ACC112 (cell line): Measurements from ENCODE around the gene PEX16.
A peak's percentile ranks its signal among the peaks of the same experiment; 100 is the strongest.

Experiments
- H2AFZ ChIP-seq: fragments of 200-600 bp; sonication (generic); one replicate; pipeline ENCODE4 v1.6.0; 2017; ENCODE audit warnings: antibody characterized with exemption, low read length; ENCODE audit not compliant: unreplicated experiment
- H3K27ac ChIP-seq: fragments of 200-600 bp; sonication (generic); 2 replicates; pipeline ENCODE4 v1.5.1; 2014; ENCODE audit warnings: low read depth, mild to moderate bottlenecking, antibody characterized with exemption, low read length, moderate library complexity
- H3K27me3 ChIP-seq: fragments of 200-600 bp; sonication (generic); 2 replicates; pipeline ENCODE4 v1.6.1; 2014; ENCODE audit warnings: mild to moderate bottlenecking, antibody characterized with exemption, low read length, moderate library complexity, mixed read lengths; ENCODE audit not compliant: insufficient read depth
- H3K36me3 ChIP-seq: fragments of 200-600 bp; sonication (generic); 2 replicates; pipeline ENCODE4 v1.6.1; 2016; ENCODE audit warnings: mild to moderate bottlenecking, antibody characterized with exemption, low read length, moderate library complexity, mixed read lengths; ENCODE audit not compliant: insufficient read depth
- H3K4me1 ChIP-seq: fragments of 200-600 bp; sonication (generic); one replicate; pipeline ENCODE4 v1.6.1; 2016; ENCODE audit warnings: low read length, mixed read lengths; ENCODE audit not compliant: insufficient read depth, unreplicated experiment, control insufficient read depth
- H3K4me3 ChIP-seq: fragments of 200-600 bp; sonication (generic); 2 replicates; pipeline ENCODE4 v1.5.1; 2014; ENCODE audit warnings: mild to moderate bottlenecking, low read depth, low read length
- H3K79me2 ChIP-seq: fragments of 200-600 bp; sonication (generic); one replicate; pipeline ENCODE4 v1.6.0; 2016; ENCODE audit warnings: low read length; ENCODE audit not compliant: control insufficient read depth, unreplicated experiment, insufficient read depth

The PEX16 gene

GRCh38 chr11:45924036-45924915 is 6.6 kb upstream of the PEX16 start:
- no peaks in the 10 kb centered on the region for H3K79me2 ChIP-seq
- H3K4me1 ChIP-seq: no peaks in the 10 kb centered on the region
- H3K27me3 ChIP-seq: peaks cover 34% of the 10 kb centered on the region
- H3K36me3 ChIP-seq: no peaks in the 10 kb centered on the region
- H3K4me3 ChIP-seq: no peak overlapping the region
- H3K27ac ChIP-seq: no peak overlapping the region
- H2AFZ ChIP-seq: no peak overlapping the region

GRCh38 chr11:45922425-45923082 is 4.9 kb upstream of the PEX16 start, which contains the start of gene LARGE2:
LARGE2 (plus strand) TSS chr11:45922656; CDS start chr11:45922883, 227 bp downstream.
- no peak within 1 kb of the TSS for H3K27ac ChIP-seq
- no peaks in the 10 kb centered on the region for H3K4me1 ChIP-seq
- peaks cover 34% of the 10 kb centered on the region for H3K27me3 ChIP-seq
- H3K79me2 ChIP-seq: no peaks in the 10 kb centered on the region
- H3K36me3 ChIP-seq: no peaks in the 10 kb centered on the region
- H3K4me3 ChIP-seq: no peak within 1 kb of the TSS; the same call in 1 of the 2 replicates
- H2AFZ ChIP-seq: peak within 1 kb of the TSS; percentile 39

- no peak overlapping the region for H3K4me3 ChIP-seq
- no peaks in the 10 kb centered on the region for H3K4me1 ChIP-seq
- no peak overlapping the region for H2AFZ ChIP-seq
- no peaks in the 10 kb centered on the region for H3K36me3 ChIP-seq
- H3K27ac ChIP-seq: no peak overlapping the region
- peaks cover 5% of the 10 kb centered on the region for H3K79me2 ChIP-seq
- peaks cover 34% of the 10 kb centered on the region for H3K27me3 ChIP-seq
Measured at GRCh38 chr11:45921561-45922424, 4.1 kb upstream of the PEX16 start.

GRCh38 chr11:45920531-45921477 is 3.1 kb upstream of the PEX16 start:
- H3K79me2 ChIP-seq: peaks cover 13% of the 10 kb centered on the region
- H3K4me3 ChIP-seq: no peak overlapping the region
- peaks cover 34% of the 10 kb centered on the region for H3K27me3 ChIP-seq
- H3K4me1 ChIP-seq: no peaks in the 10 kb centered on the region
- no peaks in the 10 kb centered on the region for H3K36me3 ChIP-seq
- no peak overlapping the region for H2AFZ ChIP-seq
- no peak overlapping the region for H3K27ac ChIP-seq

GRCh38 chr11:45919806-45920530 is 2.3 kb upstream of the PEX16 start:
- H3K4me1 ChIP-seq: no peaks in the 10 kb centered on the region

GRCh38 chr11:45918962-45919675 is 1.4 kb upstream of the PEX16 start:
- Histone ChIP-seq H3K27me3 (peaks cover 30% of the 10 kb centered on the region), H2AFZ (no peak overlapping the region), H3K36me3 (no peaks in the 10 kb centered on the region), H3K4me1 (no peaks in the 10 kb centered on the region), H3K4me3 (peak overlapping the region; percentile 82; the same call in 1 of the 2 replicates), H3K79me2 (peaks cover 13% of the 10 kb centered on the region), H3K27ac (no peak overlapping the region)

More at GRCh38 chr11:45919806-45920530, 2.3 kb upstream of the PEX16 start:
- no peak overlapping the region for H3K27ac ChIP-seq
- H3K4me3 ChIP-seq: no peak overlapping the region
- H3K27me3 ChIP-seq: peaks cover 34% of the 10 kb centered on the region
- no peaks in the 10 kb centered on the region for H3K36me3 ChIP-seq
- H3K79me2 ChIP-seq: peaks cover 13% of the 10 kb centered on the region
- H2AFZ ChIP-seq: no peak overlapping the region

GRCh38 chr11:45918331-45918941 is 759 bp upstream of the PEX16 start:
- H3K4me1 ChIP-seq: no peaks in the 10 kb centered on the region
- H3K4me3 ChIP-seq: peak overlapping the region; percentile 82
- peaks cover 13% of the 10 kb centered on the region for H3K79me2 ChIP-seq
- H3K36me3 ChIP-seq: no peaks in the 10 kb centered on the region
- peak overlapping the region; percentile 78 for H2AFZ ChIP-seq
- H3K27me3 ChIP-seq: peaks cover 26% of the 10 kb centered on the region
- peak overlapping the region; percentile 19; the same call in 1 of the 2 replicates for H3K27ac ChIP-seq

- H3K27ac ChIP-seq: peak overlapping the region; percentile 64
- no peaks in the 10 kb centered on the region for H3K4me1 ChIP-seq
Measured at GRCh38 chr11:45917286-45917622, 423 bp downstream of the PEX16 start.

More at GRCh38 chr11:45917286-45917622, 423 bp downstream of the PEX16 start:
- H2AFZ ChIP-seq: peak overlapping the region; percentile 18
- H3K27me3 ChIP-seq: peaks cover 14% of the 10 kb centered on the region
- no peaks in the 10 kb centered on the region for H3K36me3 ChIP-seq
- H3K4me3 ChIP-seq: peak overlapping the region; percentile 82
- H3K79me2 ChIP-seq: peaks cover 13% of the 10 kb centered on the region
